ENCODE results near the gene UNC5C.

Gene UNC5C

DNA sequence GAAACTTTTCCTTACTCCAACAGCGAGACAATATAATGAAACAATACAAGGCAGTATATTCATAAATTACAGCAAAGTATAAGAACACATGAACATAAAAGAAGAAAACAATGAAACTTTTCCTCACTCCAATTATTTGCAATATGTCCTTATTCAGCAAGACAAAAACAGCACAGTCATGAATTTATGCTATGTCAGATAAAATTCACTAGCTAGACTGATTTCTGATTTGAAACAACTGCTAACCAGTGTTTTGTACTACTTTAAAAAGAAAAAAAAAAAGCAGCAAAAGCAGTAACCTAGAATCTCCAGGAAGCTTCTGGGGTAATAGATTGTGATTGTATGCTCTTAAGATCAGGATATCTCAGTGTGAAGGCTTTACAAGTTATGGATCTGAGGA lies 45.2 kb upstream of the UNC5C start (continued):
- TF ChIP-seq, protein P1, sequence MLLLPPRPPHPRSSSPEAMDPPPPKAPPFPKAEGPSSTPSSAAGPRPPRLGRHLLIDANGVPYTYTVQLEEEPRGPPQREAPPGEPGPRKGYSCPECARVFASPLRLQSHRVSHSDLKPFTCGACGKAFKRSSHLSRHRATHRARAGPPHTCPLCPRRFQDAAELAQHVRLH (tag by site-specific recombination; IDR thresholded peaks at IDR 0.05) = no peak
- TF ChIP-seq ZNF426 (tag by site-specific recombination; IDR thresholded peaks at IDR 0.05) = no peak

- ChIA-PET CTCF (no interaction called here), POLR2A (no interaction called here)
- Histone ChIP-seq H3K9me3 (ENCODE audit: control insufficient read depth, insufficient read depth, low read depth, low read length) (no peaks in the 10 kb centered on the region), H3K27ac (ENCODE audit: extremely low read depth, low read depth, low read length) (no peak overlapping the region), H3K4me3 (ENCODE audit: low read depth, low read length) (no peak overlapping the region), H3K4me1 (ENCODE audit: control insufficient read depth, insufficient read depth, low read length) (no peaks in the 10 kb centered on the region), H3K36me3 (ENCODE audit: control insufficient read depth in 2 of 2, insufficient read depth in 1 of 2, low read length in 2 of 2) (no peaks in the 10 kb centered on the region)
- no peak for TF ChIP-seq PRDM4 (tag by site-specific recombination; IDR thresholded peaks at IDR 0.05)
- no peak for TF ChIP-seq KLF1 (tag by site-specific recombination; IDR thresholded peaks at IDR 0.05)
- TF ChIP-seq ZNF239 (tag by site-specific recombination; IDR thresholded peaks at IDR 0.05) = no peak
- TF ChIP-seq, protein P2, sequence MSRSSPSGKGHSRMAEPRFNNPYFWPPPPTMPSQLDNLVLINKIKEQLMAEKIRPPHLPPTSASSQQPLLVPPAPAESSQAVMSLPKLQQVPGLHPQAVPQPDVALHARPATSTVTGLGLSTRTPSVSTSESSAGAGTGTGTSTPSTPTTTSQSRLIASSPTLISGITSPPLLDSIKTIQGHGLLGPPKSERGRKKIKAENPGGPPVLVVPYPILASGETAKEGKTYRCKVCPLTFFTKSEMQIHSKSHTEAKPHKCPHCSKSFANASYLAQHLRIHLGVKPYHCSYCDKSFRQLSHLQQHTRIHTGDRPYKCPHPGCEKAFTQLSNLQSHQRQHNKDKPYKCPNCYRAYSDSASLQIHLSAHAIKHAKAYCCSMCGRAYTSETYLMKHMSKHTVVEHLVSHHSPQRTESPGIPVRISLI (tag by site-specific recombination; IDR thresholded peaks at IDR 0.05) = no peak
- TF ChIP-seq, protein P3, sequence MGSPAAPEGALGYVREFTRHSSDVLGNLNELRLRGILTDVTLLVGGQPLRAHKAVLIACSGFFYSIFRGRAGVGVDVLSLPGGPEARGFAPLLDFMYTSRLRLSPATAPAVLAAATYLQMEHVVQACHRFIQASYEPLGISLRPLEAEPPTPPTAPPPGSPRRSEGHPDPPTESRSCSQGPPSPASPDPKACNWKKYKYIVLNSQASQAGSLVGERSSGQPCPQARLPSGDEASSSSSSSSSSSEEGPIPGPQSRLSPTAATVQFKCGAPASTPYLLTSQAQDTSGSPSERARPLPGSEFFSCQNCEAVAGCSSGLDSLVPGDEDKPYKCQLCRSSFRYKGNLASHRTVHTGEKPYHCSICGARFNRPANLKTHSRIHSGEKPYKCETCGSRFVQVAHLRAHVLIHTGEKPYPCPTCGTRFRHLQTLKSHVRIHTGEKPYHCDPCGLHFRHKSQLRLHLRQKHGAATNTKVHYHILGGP (tag by site-specific recombination; IDR thresholded peaks at IDR 0.05) = no peak
- no peak for TF ChIP-seq TCF7L2 (IDR thresholded peaks at IDR 0.05; ENCODE audit: borderline replicate concordance, low read depth, low read length)
- no peak for TF ChIP-seq ZNF2 (tag by site-specific recombination; IDR thresholded peaks at IDR 0.05)
- no peak for TF ChIP-seq ZNF19 (tag by site-specific recombination; IDR thresholded peaks at IDR 0.05; ENCODE audit: low read depth)
Observed at GRCh38 chr4:95591278-95591677, 42.5 kb upstream of the UNC5C start.

DNA sequence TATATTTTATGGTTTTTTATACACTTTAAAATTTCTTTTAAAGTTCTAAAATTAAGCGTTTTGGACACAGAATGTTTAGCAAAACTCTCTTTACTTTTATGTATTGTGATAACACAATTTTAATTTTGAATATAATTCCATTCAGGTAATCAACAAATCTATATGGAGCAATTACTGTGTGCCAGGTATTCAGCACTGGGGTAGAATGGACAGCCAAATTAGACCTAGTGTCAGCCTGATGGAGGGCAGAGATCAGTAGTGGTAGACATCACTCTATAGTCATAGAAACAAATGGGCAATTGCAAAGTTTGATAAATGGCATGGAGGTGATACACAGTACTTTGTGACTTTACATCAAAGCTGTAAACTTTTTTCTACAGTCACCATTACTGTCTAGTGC lies 41.8 kb upstream of the UNC5C start:
- ChIA-PET CTCF (no interaction called here), POLR2A (no interaction called here)
- no peaks in the 10 kb centered on the region for H3K36me3 ChIP-seq (ENCODE audit: control insufficient read depth in 2 of 2, insufficient read depth in 1 of 2, low read length in 2 of 2)
- H3K9me3 ChIP-seq (ENCODE audit: control insufficient read depth, insufficient read depth, low read depth, low read length) = no peaks in the 10 kb centered on the region
- no peak for TF ChIP-seq ZNF311 (tag by site-specific recombination; IDR thresholded peaks at IDR 0.05; ENCODE audit: borderline replicate concordance)
- TF ChIP-seq REST (tag by site-specific recombination; IDR thresholded peaks at IDR 0.05) = peak; percentile 81
- TF ChIP-seq ZNF473 (tag by site-specific recombination; IDR thresholded peaks at IDR 0.05) = no peak
- no peak for TF ChIP-seq ELK4 (IDR thresholded peaks at IDR 0.05; ENCODE audit: borderline replicate concordance, low read depth, low read length)
- H3K4me1 ChIP-seq (ENCODE audit: control insufficient read depth, insufficient read depth, low read length) = no peaks in the 10 kb centered on the region
- H3K4me3 ChIP-seq (ENCODE audit: low read depth, low read length) = no peak overlapping the region
- no peak overlapping the region for H3K27ac ChIP-seq (ENCODE audit: extremely low read depth, low read depth, low read length)

All from HEK293 (cell line).